SHP77 treated with DMSO at 0.1 percent for 48 hours (cell line): Measurements from ENCODE around the gene H1-8.
A peak's percentile ranks its signal among the peaks of the same experiment; 100 is the strongest.

Source experiments
- DNase-seq: peaks from one replicate; lab custom pipeline; 2025; lab: John Stamatoyannopoulos, UW

Gene H1-8

GRCh38 chr3:129594409-129594808 lies 51.4 kb downstream of the H1-8 start:
- DNase-seq, result no peak

DNA sequence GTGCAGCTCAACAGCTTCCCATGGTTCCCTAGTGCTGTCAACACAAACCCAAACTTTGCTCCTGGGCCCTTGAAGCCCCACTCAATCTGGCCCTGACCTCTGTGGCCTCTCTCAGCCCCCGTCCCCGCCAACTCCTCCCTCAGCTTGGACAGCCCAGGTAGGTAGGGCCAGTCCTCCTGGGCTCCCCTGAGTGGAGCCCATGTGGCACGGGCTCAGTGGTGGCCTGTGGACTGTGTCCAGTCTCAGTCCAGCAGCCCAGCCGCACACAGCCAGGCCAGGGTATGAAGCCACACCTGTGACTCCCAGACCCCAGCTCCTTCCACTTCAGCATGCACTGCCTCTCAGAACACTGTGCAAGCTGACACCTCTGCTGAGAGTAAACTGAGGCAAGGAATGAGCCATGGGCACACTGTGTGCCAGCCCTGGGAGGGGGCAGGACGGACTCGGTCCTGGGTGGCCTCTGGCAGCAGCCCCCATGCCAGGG lies 52.0 kb downstream of the H1-8 start:
- DNase-seq, result no peak

GRCh38 chr3:129595544-129596193 lies 52.7 kb downstream of the H1-8 start:
- DNase-seq, result no peak

DNA sequence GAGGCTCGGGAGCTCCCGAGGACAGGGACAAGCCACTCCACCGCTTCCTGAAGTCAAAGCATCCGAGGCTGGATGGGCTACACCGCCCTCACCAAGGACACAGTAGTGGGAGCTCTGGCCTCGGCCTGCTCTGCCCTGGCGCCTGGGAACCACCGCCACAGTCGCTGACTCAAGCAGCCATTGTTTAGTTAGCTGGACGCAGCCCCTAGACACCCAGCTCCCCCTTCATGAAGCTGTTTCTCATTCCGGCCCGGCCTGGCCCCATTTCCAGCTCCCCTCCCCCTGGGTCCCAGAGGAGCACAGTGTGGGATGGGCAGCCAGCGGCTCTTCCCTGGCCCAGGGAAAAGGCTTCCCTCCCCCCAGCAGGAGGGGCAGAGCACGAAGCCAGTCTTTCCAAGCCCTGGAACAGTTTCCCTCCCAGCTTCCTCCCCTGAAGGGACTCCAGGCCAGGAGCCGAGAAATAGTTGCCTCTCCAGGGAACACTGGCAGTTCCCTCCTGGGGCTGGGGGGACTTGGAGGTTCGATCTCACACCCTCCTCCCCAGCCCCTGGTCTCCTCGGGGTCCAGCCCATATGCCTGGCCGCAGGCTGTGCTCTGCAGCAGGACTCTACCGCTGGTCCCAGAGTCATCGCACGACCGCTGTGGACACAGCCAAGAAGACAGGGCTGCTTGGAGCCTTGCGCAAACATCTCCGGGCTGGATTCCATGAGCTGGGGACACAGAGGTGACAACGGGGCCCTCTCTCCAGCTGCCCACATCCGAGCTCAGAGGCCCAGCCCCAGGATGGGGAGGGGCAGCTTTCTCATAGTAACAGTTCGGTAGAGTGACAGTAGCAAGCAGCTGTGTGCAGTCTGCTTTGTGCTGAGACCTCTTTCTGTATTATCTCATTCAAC lies 53.5 kb downstream of the H1-8 start:
- peak; percentile 57 for DNase-seq

DNA sequence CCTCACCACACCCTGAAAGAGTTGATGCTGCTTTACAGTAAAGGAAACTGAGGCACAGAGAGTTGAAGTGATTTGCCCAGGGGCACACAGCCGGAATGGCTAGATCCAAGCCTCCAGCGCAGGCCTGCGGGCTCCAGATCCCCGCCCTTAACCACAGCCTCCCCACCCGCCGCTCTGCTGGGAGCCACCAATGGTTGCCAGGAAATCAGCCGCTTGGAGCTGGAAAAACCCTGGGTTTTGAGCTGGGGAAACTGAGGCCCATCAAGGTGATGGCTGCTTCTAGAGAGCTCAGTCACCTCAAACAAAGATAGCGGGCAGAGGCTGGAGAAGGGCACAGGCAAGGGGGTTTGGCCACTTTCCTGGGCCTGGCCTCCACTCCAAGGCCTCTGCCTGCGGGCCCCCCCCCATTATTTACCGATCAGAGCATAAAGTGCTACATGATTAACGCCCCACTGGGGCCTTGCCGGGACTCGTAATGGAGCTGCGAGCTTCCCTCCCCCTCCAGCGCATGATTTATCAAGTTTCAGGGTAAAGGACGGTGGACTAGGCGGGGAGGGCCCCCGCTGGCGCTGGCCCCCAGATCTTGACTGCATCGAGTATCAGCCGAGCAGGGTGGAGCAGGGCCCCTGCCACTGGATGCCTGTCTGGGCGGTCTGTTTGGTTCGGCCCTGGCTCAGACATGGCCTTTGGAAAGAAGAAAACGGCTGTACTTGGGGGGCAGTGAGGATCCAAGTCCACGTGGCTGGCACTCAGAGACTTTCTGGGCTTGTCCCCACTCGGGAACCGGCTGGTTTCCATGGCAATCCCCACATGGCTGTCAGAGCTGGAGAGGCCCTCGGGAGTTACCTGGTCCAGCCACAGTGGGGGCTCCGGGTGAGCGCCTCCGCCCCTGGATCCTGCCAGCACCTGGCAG lies 54.4 kb downstream of the H1-8 start:
- DNase-seq, result peak; percentile 30

- no peak for DNase-seq
Measured at GRCh38 chr3:129598000-129598381, 55.0 kb downstream of the H1-8 start.

GRCh38 chr3:129598484-129598883 lies 55.5 kb downstream of the H1-8 start:
- no peak for DNase-seq

DNA sequence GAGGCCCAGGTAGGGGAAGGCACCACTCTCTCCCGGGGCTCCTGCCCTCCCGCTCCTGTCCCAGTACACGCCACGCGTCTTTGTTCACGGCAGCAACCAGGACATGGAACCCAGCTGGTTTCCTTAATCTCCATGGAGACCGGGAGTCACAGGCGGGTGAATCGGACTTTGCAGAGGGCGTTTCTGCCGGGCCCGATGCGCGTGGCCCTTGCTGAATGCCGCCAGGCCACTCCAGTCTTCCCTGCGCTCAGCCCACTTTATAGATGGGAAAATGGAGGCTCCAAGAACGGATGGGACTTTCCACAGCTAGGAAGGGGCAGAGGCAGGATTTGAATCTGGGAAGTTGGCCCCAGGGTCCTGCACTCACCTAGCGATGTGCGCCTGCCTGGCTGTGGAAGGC lies 56.1 kb downstream of the H1-8 start:
- no peak for DNase-seq

DNA sequence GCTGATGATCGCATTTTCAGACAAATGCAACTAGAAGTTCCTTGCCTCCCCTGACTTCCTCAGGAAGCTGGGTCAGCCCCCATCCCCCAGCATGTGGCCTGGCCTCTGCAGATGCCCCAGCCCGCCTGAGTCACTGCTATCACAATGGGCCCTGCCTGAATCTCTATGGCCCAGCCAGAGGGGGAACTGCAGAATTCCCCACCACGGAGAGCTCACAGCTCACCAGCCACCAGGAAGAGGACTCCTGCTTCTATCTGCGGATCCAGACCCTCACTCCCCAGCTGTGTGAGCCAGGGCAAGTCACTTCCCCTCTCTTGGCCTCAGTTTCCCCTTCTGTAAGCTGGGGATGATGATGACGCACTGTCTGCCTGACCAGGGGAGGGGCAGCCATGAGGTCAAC lies 56.6 kb downstream of the H1-8 start:
- DNase-seq, result no peak

DNA sequence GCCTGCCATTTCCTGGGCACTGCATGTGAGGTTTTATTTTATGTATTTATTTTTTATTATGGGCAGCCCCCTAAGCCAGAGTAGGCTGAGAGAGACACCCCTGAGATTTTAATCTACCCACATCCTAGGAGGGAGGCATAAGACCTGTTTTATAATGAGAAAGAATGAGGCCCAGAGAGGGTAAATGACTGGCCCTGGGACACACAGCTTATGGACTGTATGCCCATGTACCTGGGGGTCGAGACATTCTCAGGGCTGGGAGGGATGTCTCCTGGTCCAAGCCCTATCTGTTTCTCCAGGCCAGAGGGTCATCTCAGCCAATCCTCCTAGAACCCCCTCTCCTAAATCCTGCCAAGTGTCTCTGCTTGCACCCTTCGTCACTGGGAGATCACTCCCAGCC lies 57.4 kb downstream of the H1-8 start:
- no peak for DNase-seq
